HL-60 (cell line): ENCODE results near the gene COQ10A.

ENCODE experiments used
- POLR2AphosphoS5 ChIP-seq: IDR thresholded peaks from 2 replicates; pipeline ENCODE4 v1.6.1; 2012; ENCODE audit warnings: low read depth
- TF ChIP-seq, protein P1 (sequence below): IDR thresholded peaks from one replicate; pipeline ENCODE4 v1.5.1; 2011; ENCODE audit warnings: low read length, control low read depth, inconsistent platforms; ENCODE audit not compliant: insufficient read depth
- TF ChIP-seq, protein P2 (sequence below): IDR thresholded peaks from 2 replicates; pipeline ENCODE4 v1.6.1; 2012; ENCODE audit warnings: low read depth; ENCODE audit not compliant: insufficient replicate concordance

- TF ChIP-seq, protein P1, sequence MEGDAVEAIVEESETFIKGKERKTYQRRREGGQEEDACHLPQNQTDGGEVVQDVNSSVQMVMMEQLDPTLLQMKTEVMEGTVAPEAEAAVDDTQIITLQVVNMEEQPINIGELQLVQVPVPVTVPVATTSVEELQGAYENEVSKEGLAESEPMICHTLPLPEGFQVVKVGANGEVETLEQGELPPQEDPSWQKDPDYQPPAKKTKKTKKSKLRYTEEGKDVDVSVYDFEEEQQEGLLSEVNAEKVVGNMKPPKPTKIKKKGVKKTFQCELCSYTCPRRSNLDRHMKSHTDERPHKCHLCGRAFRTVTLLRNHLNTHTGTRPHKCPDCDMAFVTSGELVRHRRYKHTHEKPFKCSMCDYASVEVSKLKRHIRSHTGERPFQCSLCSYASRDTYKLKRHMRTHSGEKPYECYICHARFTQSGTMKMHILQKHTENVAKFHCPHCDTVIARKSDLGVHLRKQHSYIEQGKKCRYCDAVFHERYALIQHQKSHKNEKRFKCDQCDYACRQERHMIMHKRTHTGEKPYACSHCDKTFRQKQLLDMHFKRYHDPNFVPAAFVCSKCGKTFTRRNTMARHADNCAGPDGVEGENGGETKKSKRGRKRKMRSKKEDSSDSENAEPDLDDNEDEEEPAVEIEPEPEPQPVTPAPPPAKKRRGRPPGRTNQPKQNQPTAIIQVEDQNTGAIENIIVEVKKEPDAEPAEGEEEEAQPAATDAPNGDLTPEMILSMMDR = no peak
- TF ChIP-seq, protein P2, sequence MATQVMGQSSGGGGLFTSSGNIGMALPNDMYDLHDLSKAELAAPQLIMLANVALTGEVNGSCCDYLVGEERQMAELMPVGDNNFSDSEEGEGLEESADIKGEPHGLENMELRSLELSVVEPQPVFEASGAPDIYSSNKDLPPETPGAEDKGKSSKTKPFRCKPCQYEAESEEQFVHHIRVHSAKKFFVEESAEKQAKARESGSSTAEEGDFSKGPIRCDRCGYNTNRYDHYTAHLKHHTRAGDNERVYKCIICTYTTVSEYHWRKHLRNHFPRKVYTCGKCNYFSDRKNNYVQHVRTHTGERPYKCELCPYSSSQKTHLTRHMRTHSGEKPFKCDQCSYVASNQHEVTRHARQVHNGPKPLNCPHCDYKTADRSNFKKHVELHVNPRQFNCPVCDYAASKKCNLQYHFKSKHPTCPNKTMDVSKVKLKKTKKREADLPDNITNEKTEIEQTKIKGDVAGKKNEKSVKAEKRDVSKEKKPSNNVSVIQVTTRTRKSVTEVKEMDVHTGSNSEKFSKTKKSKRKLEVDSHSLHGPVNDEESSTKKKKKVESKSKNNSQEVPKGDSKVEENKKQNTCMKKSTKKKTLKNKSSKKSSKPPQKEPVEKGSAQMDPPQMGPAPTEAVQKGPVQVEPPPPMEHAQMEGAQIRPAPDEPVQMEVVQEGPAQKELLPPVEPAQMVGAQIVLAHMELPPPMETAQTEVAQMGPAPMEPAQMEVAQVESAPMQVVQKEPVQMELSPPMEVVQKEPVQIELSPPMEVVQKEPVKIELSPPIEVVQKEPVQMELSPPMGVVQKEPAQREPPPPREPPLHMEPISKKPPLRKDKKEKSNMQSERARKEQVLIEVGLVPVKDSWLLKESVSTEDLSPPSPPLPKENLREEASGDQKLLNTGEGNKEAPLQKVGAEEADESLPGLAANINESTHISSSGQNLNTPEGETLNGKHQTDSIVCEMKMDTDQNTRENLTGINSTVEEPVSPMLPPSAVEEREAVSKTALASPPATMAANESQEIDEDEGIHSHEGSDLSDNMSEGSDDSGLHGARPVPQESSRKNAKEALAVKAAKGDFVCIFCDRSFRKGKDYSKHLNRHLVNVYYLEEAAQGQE = no peak
- TF ChIP-seq POLR2AphosphoS5 = no peak
Observed at GRCh38 chr12:56256326-56256960, 10.3 kb upstream of the COQ10A start.
